Peyer's patch (tissue), 4 donors: ENCODE data around the gene CRMP1. TPM values are rescaled to one million over a fixed set of nuclear protein-coding genes. Genes with fewer than 3 reads are reported as not detected.

Source experiments
- DNase-seq, 3 donors: peaks; one replicate each; pipeline ENCODE4 v3.0.0-alpha.2; 2017 to 2019
- H3K27ac ChIP-seq, 4 donors: fragments of 200-600 bp; sonication (generic); one replicate each; pipeline ENCODE4 v1.5.1; 2016 to 2019
- H3K27me3 ChIP-seq, 2 donors: fragments of 200-600 bp; sonication (generic); one replicate each; pipeline ENCODE4 v1.5.1; 2019
- H3K36me3 ChIP-seq, 3 donors: fragments of 200-600 bp; sonication (generic); one replicate each; pipeline ENCODE4 v1.5.1; 2016 to 2019
- H3K4me1 ChIP-seq, 4 donors: fragments of 200-600 bp; sonication (generic); one replicate each; pipeline ENCODE4 v1.5.1; 2016 to 2019
- H3K4me3 ChIP-seq, 4 donors: fragments of 200-600 bp; sonication (generic); 1 replicate in 3 of 4; 2 replicates in 1 of 4; pipeline ENCODE4 v1.5.1; 2016 to 2019; ENCODE audit warnings: mild to moderate bottlenecking in 1 of 4
- H3K9me3 ChIP-seq, 4 donors: fragments of 200-600 bp; sonication (generic); one replicate each; pipeline ENCODE4 v1.5.1; 2016 to 2019; ENCODE audit warnings: mild to moderate bottlenecking in 1 of 4
- POLR2A ChIP-seq, 2 donors: fragments of 450-650 bp; IDR thresholded peaks; one replicate each; pipeline ENCODE4 v1.5.1; 2017; ENCODE audit warnings: antibody characterized with exemption in 2 of 2, mild to moderate bottlenecking in 2 of 2, moderate library complexity in 2 of 2
- total RNA-seq, 4 donors: library from RNA; depleted of rRNA; stranded (reverse); fragments of >200 nt; gene quantifications; one replicate each; pipeline ENCODE4 v1.1.0, GENCODE V29; 2016
- TF ChIP-seq, protein P1 (sequence below), 6 experiments: fragments of 450-650 bp in 4 of 6; fragments of 200-600 bp in 2 of 6; sonication (generic) in 1 of 6; IDR thresholded peaks; one replicate each; pipeline ENCODE4 v1.5.1; 2017 to 2019; ENCODE audit warnings: antibody characterized with exemption in 6 of 6, mild to moderate bottlenecking in 3 of 6, moderate library complexity in 1 of 6

CRMP1 gene
- total RNA-seq, 4 donors from 2014 or later = 1.5 to 5.8 (median 1.6) TPM; not detected in 1

GRCh38 chr4:5892323-5893003, 423 bp downstream of the CRMP1 start:
- Histone ChIP-seq H3K4me3 (no peak overlapping the region), H3K27ac (no peak overlapping the region), H3K36me3 (no peaks in the 10 kb centered on the region), H3K9me3 (no peaks in the 10 kb centered on the region), H3K4me1 (peaks cover 0 to 18% (median 0%) of the 10 kb centered on the region in 4 donors), H3K27me3 (peaks cover 0 to 36% of the 10 kb centered on the region in 2 donors)
- DNase-seq = no peak
- no peak for TF ChIP-seq POLR2A (IDR thresholded peaks at IDR 0.05)
- TF ChIP-seq, protein P1, sequence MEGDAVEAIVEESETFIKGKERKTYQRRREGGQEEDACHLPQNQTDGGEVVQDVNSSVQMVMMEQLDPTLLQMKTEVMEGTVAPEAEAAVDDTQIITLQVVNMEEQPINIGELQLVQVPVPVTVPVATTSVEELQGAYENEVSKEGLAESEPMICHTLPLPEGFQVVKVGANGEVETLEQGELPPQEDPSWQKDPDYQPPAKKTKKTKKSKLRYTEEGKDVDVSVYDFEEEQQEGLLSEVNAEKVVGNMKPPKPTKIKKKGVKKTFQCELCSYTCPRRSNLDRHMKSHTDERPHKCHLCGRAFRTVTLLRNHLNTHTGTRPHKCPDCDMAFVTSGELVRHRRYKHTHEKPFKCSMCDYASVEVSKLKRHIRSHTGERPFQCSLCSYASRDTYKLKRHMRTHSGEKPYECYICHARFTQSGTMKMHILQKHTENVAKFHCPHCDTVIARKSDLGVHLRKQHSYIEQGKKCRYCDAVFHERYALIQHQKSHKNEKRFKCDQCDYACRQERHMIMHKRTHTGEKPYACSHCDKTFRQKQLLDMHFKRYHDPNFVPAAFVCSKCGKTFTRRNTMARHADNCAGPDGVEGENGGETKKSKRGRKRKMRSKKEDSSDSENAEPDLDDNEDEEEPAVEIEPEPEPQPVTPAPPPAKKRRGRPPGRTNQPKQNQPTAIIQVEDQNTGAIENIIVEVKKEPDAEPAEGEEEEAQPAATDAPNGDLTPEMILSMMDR (IDR thresholded peaks at IDR 0.05) = no peak

- H3K4me3 ChIP-seq = no peak overlapping the region
- peaks cover 0 to 25% (median 0%) of the 10 kb centered on the region in 4 donors for H3K4me1 ChIP-seq
- no peaks in the 10 kb centered on the region for H3K36me3 ChIP-seq
- peaks cover 0 to 40% of the 10 kb centered on the region in 2 donors for H3K27me3 ChIP-seq
- H3K27ac ChIP-seq = no peak overlapping the region
- no peak for DNase-seq
- TF ChIP-seq, protein P1 (IDR thresholded peaks at IDR 0.05) = no peak
- no peak for TF ChIP-seq POLR2A (IDR thresholded peaks at IDR 0.05)
- no peaks in the 10 kb centered on the region for H3K9me3 ChIP-seq
Measured at GRCh38 chr4:5891563-5892322, 1.1 kb downstream of the CRMP1 start.

DNA sequence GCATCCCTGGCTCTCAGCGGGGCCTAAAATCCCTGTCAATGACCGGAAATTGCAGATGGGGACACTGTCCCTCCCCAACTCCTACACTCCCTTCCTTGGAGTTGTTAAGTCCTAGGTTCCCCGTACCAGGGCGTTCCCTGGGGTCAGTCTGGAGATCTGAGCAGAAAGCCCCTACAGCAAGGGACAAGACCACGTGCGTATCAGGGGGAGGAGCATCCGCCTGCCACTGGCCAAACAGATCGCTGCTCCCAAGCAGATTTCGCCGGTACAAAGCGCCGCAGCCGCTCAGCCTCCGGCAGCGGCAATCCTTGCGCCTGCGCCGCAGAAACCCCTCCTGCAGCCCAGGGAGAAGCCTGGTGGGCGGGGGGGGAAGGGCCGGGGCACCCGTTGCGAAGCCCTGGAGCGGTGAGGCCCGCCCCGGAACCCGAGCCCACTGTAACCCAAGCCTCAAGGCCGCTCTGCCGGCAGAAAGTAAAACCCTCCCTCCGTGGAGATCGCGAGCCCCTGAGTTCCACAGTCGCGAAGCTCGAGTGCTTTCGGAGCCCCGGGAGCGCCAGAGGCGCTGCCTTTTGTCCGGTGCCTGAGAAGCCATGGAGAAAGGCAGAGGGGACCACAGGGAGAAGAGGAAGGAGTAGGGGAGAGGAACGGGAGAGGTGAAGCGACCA, 2.7 kb downstream of the CRMP1 start:
- TF ChIP-seq, protein P1 (IDR thresholded peaks at IDR 0.05) = no peak
- no peak for TF ChIP-seq POLR2A (IDR thresholded peaks at IDR 0.05)
- peaks cover 0 to 25% (median 0%) of the 10 kb centered on the region in 4 donors for H3K4me1 ChIP-seq
- H3K9me3 ChIP-seq = no peaks in the 10 kb centered on the region
- no peaks in the 10 kb centered on the region for H3K36me3 ChIP-seq
- H3K4me3 ChIP-seq = no peak overlapping the region
- no peak for DNase-seq
- no peak overlapping the region for H3K27ac ChIP-seq
- H3K27me3 ChIP-seq = peaks cover 0 to 40% of the 10 kb centered on the region in 2 donors

DNA sequence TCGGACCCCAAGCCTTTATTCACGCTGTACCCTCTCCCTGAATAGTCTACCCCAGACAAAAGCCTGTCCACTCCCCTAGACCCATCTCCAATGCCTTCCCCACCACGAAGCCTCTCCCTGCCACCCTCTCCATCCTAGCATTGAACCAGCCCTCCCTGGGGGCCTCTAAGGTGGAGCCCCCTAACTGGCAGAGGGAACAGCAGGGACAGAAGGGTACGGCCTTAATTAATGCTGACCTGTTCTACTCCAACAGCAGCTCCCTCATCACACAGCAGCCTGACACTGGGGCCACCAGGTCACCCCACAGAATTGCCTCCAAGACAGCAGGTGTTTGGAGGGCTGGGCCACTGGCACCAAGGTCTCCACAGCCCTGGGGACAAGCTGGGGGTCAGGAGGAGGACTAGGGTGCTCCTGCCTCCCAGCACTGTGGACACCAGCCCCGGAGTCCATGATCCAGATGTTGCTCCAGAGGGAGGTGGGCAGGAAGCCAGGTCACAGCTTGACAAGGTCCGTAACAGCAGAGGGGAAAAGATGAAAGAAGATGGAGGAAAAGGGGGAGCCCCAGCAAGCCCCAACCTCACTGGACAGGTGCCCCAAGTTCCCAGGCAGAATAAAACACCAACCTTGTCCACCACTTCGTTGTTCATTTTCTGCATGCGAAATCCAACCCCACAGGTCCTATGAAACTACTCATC, 3.7 kb downstream of the CRMP1 start:
- DNase-seq = no peak
- Histone ChIP-seq H3K4me1 (peaks cover 0 to 25% (median 0%) of the 10 kb centered on the region in 4 donors), H3K36me3 (no peaks in the 10 kb centered on the region), H3K27ac (no peak overlapping the region), H3K4me3 (peak overlapping the region in 1 of 4 donors; percentile 54), H3K27me3 (peaks cover 0 to 40% of the 10 kb centered on the region in 2 donors), H3K9me3 (no peaks in the 10 kb centered on the region)
- TF ChIP-seq, protein P1 (IDR thresholded peaks at IDR 0.05) = no peak
- no peak for TF ChIP-seq POLR2A (IDR thresholded peaks at IDR 0.05)
